Activated naive CD8-positive, alpha-beta T cell treated with anti-CD3 and anti-CD28 coated beads, Interleukin-2, amount 10 ng/mL, durations not matched to agents 7 days and 5 days (primary cell): ENCODE data around the gene CEP63. TPM values are rescaled to one million over a fixed set of nuclear protein-coding genes. Genes with fewer than 3 reads are reported as not detected.

Experiments
- ATAC-seq: fragments of 150-1000 bp; cut with Tn5 transposase; one replicate; pipeline ENCODE4 v1.10.0; 2021; ENCODE audit warnings: low read depth, moderate library complexity
- POLR2A ChIA-PET: fragments of 350-600 bp; sonication (Branson Sonifier 250); formaldehyde crosslinking; loops from one replicate; lab custom pipeline; 2021; ENCODE audit warnings: antibody characterized with exemption; lab: Charles Lee
- DNase-seq: peaks from one replicate; pipeline ENCODE4 v3.0.0; 2021
- H3K27ac Mint-ChIP-seq: one replicate; pipeline ENCODE4 v1.8.0; 2022; ENCODE audit warnings: mild to moderate bottlenecking, mixed read lengths
- H3K27me3 Mint-ChIP-seq: one replicate; pipeline ENCODE4 v1.8.0; 2022; ENCODE audit warnings: mild to moderate bottlenecking, moderate library complexity, mixed read lengths
- H3K36me3 Mint-ChIP-seq: one replicate; pipeline ENCODE4 v1.8.0; 2021; ENCODE audit warnings: mild to moderate bottlenecking, mixed read lengths
- H3K4me1 Mint-ChIP-seq: one replicate; pipeline ENCODE4 v1.8.0; 2021; ENCODE audit warnings: mixed read lengths
- H3K4me3 Mint-ChIP-seq: one replicate; pipeline ENCODE4 v1.8.0; 2022; ENCODE audit warnings: mild to moderate bottlenecking, moderate library complexity, mixed read lengths
- H3K9me3 Mint-ChIP-seq: one replicate; pipeline ENCODE4 v1.8.0; 2021; ENCODE audit warnings: mixed read lengths
- total RNA-seq, 2 experiments: library from RNA; stranded (reverse); gene quantifications; one replicate each; pipeline ENCODE4 v1.2.3, GENCODE V29; 2021

The CEP63 gene
- total RNA-seq, 2 experiments from 2014 or later: 25.2 to 26.3 TPM

- Mint-ChIP-seq H3K27ac (no peak overlapping the region), H3K36me3 (peaks cover 73% of the 10 kb centered on the region), H3K4me3 (no peak overlapping the region), H3K9me3 (peaks cover 45% of the 10 kb centered on the region), H3K4me1 (peaks cover 3% of the 10 kb centered on the region), H3K27me3 (no peaks in the 10 kb centered on the region)
- DNase-seq (no peak), ATAC-seq (no peak)
- POLR2A ChIA-PET: no interaction called here
Measured at GRCh38 chr3:134503266-134503665, 17.4 kb downstream of the CEP63 start.

DNA sequence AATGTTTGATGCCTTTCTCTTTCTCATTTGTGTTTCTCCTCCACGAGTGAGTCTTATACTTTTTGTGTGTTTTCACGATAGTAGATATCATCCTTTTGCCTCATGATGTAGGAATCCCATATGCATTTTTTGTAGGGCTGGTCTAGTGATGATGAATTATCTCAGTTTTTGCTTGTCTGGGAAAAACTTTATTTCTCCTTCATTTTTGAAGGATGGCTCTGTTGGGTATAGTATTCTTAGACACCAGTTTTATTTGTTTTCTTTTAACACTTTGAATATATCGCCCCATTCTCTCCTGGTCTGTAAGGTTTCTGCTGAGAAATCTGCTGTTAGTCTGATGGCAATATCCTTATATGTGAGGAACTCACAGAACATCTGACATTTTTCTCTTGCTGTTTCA, 18.3 kb downstream of the CEP63 start:
- H3K27ac Mint-ChIP-seq: no peak overlapping the region
- peaks cover 44% of the 10 kb centered on the region for H3K9me3 Mint-ChIP-seq
- H3K4me1 Mint-ChIP-seq: no peaks in the 10 kb centered on the region
- POLR2A ChIA-PET: no interaction called here
- peaks cover 74% of the 10 kb centered on the region for H3K36me3 Mint-ChIP-seq
- H3K27me3 Mint-ChIP-seq: no peaks in the 10 kb centered on the region
- no peak for ATAC-seq
- DNase-seq: no peak
- no peak overlapping the region for H3K4me3 Mint-ChIP-seq

DNA sequence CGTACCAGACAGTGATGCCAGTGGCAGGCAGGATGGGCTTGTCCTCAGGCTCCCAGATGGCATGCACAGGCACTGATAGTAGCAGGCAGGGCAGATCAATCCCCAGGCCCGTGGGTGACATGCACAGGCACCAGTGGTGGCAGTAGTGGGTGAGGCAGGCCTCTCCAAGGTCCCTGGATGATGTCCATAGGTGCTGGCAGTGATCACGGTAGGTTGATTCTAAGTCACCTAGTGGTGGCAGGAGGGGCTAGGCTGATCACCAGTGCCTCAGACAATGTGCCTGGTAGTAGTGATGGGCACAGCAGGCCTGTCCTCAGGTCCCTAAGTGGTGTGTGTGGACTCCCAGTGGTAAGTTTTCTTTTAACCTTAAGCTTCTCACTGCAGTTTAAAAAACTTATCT, 19.6 kb downstream of the CEP63 start:
- H3K4me1 Mint-ChIP-seq: no peaks in the 10 kb centered on the region
- POLR2A ChIA-PET: no interaction called here
- H3K27me3 Mint-ChIP-seq: no peaks in the 10 kb centered on the region
- peaks cover 73% of the 10 kb centered on the region for H3K36me3 Mint-ChIP-seq
- DNase-seq: no peak
- H3K27ac Mint-ChIP-seq: no peak overlapping the region
- peaks cover 44% of the 10 kb centered on the region for H3K9me3 Mint-ChIP-seq
- no peak overlapping the region for H3K4me3 Mint-ChIP-seq
- ATAC-seq: no peak

DNA sequence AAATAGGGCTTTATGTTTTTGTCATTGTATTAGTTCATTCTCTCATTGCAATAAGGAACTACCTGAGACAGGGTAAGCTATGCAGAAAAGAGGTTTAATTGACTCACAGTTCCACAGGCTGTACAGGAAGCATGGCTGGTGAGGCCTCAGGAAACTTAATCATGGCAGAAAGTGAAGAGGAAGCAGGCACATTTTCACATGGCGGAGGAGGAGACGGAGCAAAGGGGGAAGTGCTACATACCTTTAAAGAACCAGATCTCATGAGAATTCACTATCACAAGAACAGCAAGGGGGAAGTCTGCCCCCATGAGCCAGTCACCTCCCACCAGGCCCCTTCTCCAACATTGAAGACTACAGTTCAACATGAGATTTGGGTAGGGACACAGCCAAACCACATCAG, 25.6 kb downstream of the CEP63 start:
- no peaks in the 10 kb centered on the region for H3K4me1 Mint-ChIP-seq
- H3K27me3 Mint-ChIP-seq: no peaks in the 10 kb centered on the region
- H3K27ac Mint-ChIP-seq: no peak overlapping the region
- DNase-seq: no peak
- no peak overlapping the region for H3K4me3 Mint-ChIP-seq
- POLR2A ChIA-PET: no interaction called here
- peaks cover 45% of the 10 kb centered on the region for H3K36me3 Mint-ChIP-seq
- H3K9me3 Mint-ChIP-seq: peaks cover 14% of the 10 kb centered on the region
- no peak for ATAC-seq

DNA sequence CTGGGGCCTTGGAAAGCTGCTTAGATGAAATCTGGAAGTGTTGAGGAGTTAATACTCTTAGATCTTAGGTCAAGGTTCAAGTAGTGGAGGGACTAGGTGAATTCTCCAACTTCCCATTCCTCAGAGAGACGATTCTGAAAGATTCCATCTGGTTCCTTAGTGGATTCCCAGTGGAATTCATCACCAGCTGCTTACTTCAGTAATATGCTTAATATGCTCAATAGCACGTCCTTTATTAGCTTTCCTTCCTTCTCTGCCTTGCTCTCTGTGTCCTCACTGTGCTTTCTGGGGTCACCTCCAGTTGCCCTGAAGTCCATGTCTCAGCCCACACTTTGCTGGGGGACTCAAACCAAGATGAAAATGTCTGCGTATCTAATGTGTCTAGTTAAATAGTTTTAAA, 31.0 kb downstream of the CEP63 start:
- peaks cover 27% of the 10 kb centered on the region for H3K36me3 Mint-ChIP-seq
- H3K9me3 Mint-ChIP-seq: peaks cover 4% of the 10 kb centered on the region
- ATAC-seq: no peak
- H3K27ac Mint-ChIP-seq: no peak overlapping the region
- peaks cover 4% of the 10 kb centered on the region for H3K4me1 Mint-ChIP-seq
- no peaks in the 10 kb centered on the region for H3K27me3 Mint-ChIP-seq
- POLR2A ChIA-PET: no interaction called here
- no peak overlapping the region for H3K4me3 Mint-ChIP-seq
- DNase-seq: no peak

GRCh38 chr3:134517791-134518190, 31.9 kb downstream of the CEP63 start:
- POLR2A ChIA-PET: no interaction called here
- no peak overlapping the region for H3K27ac Mint-ChIP-seq
- ATAC-seq (no peak), DNase-seq (no peak)
- H3K36me3 Mint-ChIP-seq: peaks cover 34% of the 10 kb centered on the region
- no peaks in the 10 kb centered on the region for H3K27me3 Mint-ChIP-seq
- H3K4me1 Mint-ChIP-seq: peaks cover 4% of the 10 kb centered on the region
- H3K4me3 Mint-ChIP-seq: no peak overlapping the region
- H3K9me3 Mint-ChIP-seq: peaks cover 12% of the 10 kb centered on the region

- Mint-ChIP-seq H3K27ac (no peak overlapping the region), H3K27me3 (no peaks in the 10 kb centered on the region), H3K4me3 (no peak overlapping the region), H3K9me3 (peaks cover 44% of the 10 kb centered on the region), H3K4me1 (peaks cover under 1% of the 10 kb centered on the region), H3K36me3 (peaks cover 56% of the 10 kb centered on the region)
- DNase-seq (no peak), ATAC-seq (no peak)
- POLR2A ChIA-PET: no interaction called here
Measured at GRCh38 chr3:134522541-134522940, 36.7 kb downstream of the CEP63 start.

DNA sequence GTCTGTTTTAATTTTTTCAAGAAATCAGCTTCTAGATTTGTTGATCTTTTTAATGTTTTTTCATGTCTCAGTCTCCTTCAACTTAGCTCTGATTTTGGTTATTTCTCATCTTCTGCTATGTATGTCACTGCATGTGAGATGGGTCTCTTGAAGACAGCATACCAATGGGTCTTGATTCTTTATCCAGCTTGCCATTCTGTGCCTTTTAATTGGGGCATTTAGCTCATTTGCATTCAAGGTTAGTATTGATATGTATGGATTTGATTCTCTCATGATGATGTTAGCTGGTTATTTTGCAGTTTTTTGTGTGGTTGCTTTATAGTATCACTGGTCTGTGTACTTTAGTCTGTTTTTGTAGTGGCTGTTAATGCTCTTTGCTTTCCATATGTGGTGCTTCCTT, 39.4 kb downstream of the CEP63 start:
- Mint-ChIP-seq H3K36me3 (peaks cover 57% of the 10 kb centered on the region), H3K4me3 (no peak overlapping the region), H3K9me3 (peaks cover 43% of the 10 kb centered on the region), H3K27me3 (no peaks in the 10 kb centered on the region), H3K4me1 (no peaks in the 10 kb centered on the region), H3K27ac (no peak overlapping the region)
- no peak for ATAC-seq
- DNase-seq: no peak
- POLR2A ChIA-PET: no interaction called here

DNA sequence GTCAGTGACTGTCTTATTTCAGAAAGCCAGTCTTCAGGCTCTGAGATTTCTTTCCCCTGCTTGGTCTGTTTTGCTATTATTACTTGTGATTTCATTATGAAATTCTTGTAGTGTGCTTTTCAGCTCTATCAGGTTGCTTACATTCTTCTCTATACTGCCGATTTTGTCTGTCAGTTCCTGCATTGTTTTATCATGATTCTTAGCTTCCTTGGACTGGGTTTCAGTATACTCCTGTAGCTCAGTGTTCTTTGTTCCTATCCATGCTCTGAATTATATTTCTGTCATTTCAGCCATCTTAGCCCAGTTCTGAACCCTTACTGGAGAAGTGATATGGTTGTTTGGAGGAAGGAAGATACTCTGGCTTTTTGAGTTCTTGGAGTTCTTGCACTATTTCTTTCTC, 40.5 kb downstream of the CEP63 start:
- ATAC-seq: no peak
- H3K36me3 Mint-ChIP-seq: peaks cover 53% of the 10 kb centered on the region
- no peaks in the 10 kb centered on the region for H3K27me3 Mint-ChIP-seq
- H3K27ac Mint-ChIP-seq: no peak overlapping the region
- DNase-seq: no peak
- POLR2A ChIA-PET: no interaction called here
- peaks cover 41% of the 10 kb centered on the region for H3K9me3 Mint-ChIP-seq
- H3K4me3 Mint-ChIP-seq: no peak overlapping the region
- no peaks in the 10 kb centered on the region for H3K4me1 Mint-ChIP-seq

- H3K4me1 Mint-ChIP-seq: no peaks in the 10 kb centered on the region
- no peak overlapping the region for H3K4me3 Mint-ChIP-seq
- DNase-seq: no peak
- peaks cover 39% of the 10 kb centered on the region for H3K9me3 Mint-ChIP-seq
- POLR2A ChIA-PET: no interaction called here
- no peaks in the 10 kb centered on the region for H3K27me3 Mint-ChIP-seq
- peaks cover 52% of the 10 kb centered on the region for H3K36me3 Mint-ChIP-seq
- H3K27ac Mint-ChIP-seq: no peak overlapping the region
- no peak for ATAC-seq
Measured at GRCh38 chr3:134527037-134527436, 41.2 kb downstream of the CEP63 start.

- no peaks in the 10 kb centered on the region for H3K27me3 Mint-ChIP-seq
- DNase-seq (no peak), ATAC-seq (no peak)
- peaks cover 49% of the 10 kb centered on the region for H3K36me3 Mint-ChIP-seq
- H3K4me1 Mint-ChIP-seq: no peaks in the 10 kb centered on the region
- H3K9me3 Mint-ChIP-seq: peaks cover 34% of the 10 kb centered on the region
- H3K4me3 Mint-ChIP-seq: no peak overlapping the region
- POLR2A ChIA-PET: interaction anchor here (0.6 kb wide), 1 partner anchor 225 kb away, joined by 3 read pairs; no protein-coding TSS in a partner anchor
- no peak overlapping the region for H3K27ac Mint-ChIP-seq
Measured at GRCh38 chr3:134527538-134528186, 41.8 kb downstream of the CEP63 start.

GRCh38 chr3:134533493-134533892, 47.6 kb downstream of the CEP63 start:
- no peak for DNase-seq
- Mint-ChIP-seq H3K4me1 (peaks cover 2% of the 10 kb centered on the region), H3K36me3 (peaks cover 20% of the 10 kb centered on the region), H3K27me3 (no peaks in the 10 kb centered on the region), H3K9me3 (no peaks in the 10 kb centered on the region), H3K4me3 (no peak overlapping the region), H3K27ac (no peak overlapping the region)
- no peak for ATAC-seq
- POLR2A ChIA-PET: no interaction called here

- Mint-ChIP-seq H3K9me3 (no peaks in the 10 kb centered on the region), H3K36me3 (peaks cover 19% of the 10 kb centered on the region), H3K4me3 (no peak overlapping the region), H3K4me1 (peaks cover 2% of the 10 kb centered on the region), H3K27ac (no peak overlapping the region), H3K27me3 (no peaks in the 10 kb centered on the region)
- POLR2A ChIA-PET: no interaction called here
- ATAC-seq (no peak), DNase-seq (no peak)
Measured at GRCh38 chr3:134535186-134535970, 49.5 kb downstream of the CEP63 start.

DNA sequence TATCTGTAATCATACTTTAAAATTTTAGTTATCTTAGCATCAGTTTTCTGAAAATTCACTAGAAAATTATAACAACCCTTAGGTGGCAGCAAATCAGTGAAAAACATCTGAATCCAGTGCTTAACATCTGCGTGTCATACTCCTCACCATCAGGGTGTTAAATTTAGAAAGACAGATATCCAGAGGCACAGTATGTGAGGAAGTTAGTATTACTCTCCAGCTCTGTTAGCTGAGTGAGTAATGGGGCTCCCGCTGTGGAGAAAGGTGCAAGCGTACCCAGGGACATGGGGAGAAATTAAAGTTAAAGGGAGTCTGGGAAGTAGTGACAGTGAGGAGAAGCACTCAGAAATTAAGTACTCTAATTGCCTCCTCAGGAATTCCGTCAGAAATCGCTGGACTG, 50.9 kb downstream of the CEP63 start:
- Mint-ChIP-seq H3K36me3 (peaks cover 20% of the 10 kb centered on the region), H3K27me3 (no peaks in the 10 kb centered on the region), H3K4me3 (no peak overlapping the region), H3K27ac (no peak overlapping the region), H3K4me1 (peaks cover 2% of the 10 kb centered on the region), H3K9me3 (no peaks in the 10 kb centered on the region)
- POLR2A ChIA-PET: no interaction called here
- ATAC-seq (no peak), DNase-seq (no peak)
